Vagina (tissue), 2 donors: ENCODE measurements around the gene ALDH1A1. TPM values are rescaled to one million over a fixed set of nuclear protein-coding genes. Genes with fewer than 3 reads are reported as not detected.

Experiments used
- DNase-seq, 2 donors: peaks; one replicate each; pipeline ENCODE4 v3.0.0-alpha.2; 2017; ENCODE audit errors: extremely low spot score in 2 of 2
- H3K27ac ChIP-seq: fragments of 200-600 bp; sonication (generic); one replicate; pipeline ENCODE4 v1.5.1; 2019
- H3K27me3 ChIP-seq: fragments of 200-600 bp; sonication (generic); one replicate; pipeline ENCODE4 v1.5.1; 2019
- H3K36me3 ChIP-seq, 2 donors: fragments of 200-600 bp; sonication (generic); one replicate each; pipeline ENCODE4 v1.5.1; 2017 to 2019
- H3K4me1 ChIP-seq: fragments of 200-600 bp; sonication (generic); one replicate; pipeline ENCODE4 v1.5.1; 2019
- H3K4me3 ChIP-seq, 2 donors: fragments of 200-600 bp; sonication (generic); 1 replicate in 1 of 2; 2 replicates in 1 of 2; pipeline ENCODE4 v1.5.1; 2016 to 2019
- H3K9me3 ChIP-seq: fragments of 200-600 bp; sonication (generic); one replicate; pipeline ENCODE4 v1.5.1; 2019
- POLR2A ChIP-seq, 2 donors: fragments of 450-650 bp; IDR thresholded peaks; one replicate each; pipeline ENCODE4 v1.6.1; 2017; ENCODE audit warnings: antibody characterized with exemption in 2 of 2, mild to moderate bottlenecking in 2 of 2, moderate library complexity in 2 of 2
- POLR2AphosphoS5 ChIP-seq, 2 donors: sonication (generic); formaldehyde crosslinking; IDR thresholded peaks; one replicate each; pipeline ENCODE4 v1.9.0; 2017; ENCODE audit warnings: antibody characterized with exemption in 2 of 2, mild to moderate bottlenecking in 2 of 2, low read depth in 1 of 2; ENCODE audit not compliant: insufficient read depth in 1 of 2
- intact Hi-C: fragments of 100-400 bp; cut with DNase I; formaldehyde crosslinking; loops from one replicate; pipeline ENCODE4 v1.15.1; 2023
- total RNA-seq: library from RNA; depleted of rRNA; stranded (reverse); fragments of >200 nt; gene quantifications from one replicate; pipeline ENCODE4 v1.2.3, GENCODE V29; 2016
- TF ChIP-seq, protein P1 (sequence below), 3 experiments: fragments of 450-650 bp in 2 of 3; fragments of 200-600 bp in 1 of 3; sonication (generic) in 1 of 3; IDR thresholded peaks; one replicate each; pipeline ENCODE4 v1.5.1; 2017 to 2019; ENCODE audit warnings: antibody characterized with exemption in 3 of 3, mild to moderate bottlenecking in 2 of 3, moderate library complexity in 2 of 3

ALDH1A1 gene
- total RNA-seq, 1 donor from 2014 or later, result 126 TPM

DNA sequence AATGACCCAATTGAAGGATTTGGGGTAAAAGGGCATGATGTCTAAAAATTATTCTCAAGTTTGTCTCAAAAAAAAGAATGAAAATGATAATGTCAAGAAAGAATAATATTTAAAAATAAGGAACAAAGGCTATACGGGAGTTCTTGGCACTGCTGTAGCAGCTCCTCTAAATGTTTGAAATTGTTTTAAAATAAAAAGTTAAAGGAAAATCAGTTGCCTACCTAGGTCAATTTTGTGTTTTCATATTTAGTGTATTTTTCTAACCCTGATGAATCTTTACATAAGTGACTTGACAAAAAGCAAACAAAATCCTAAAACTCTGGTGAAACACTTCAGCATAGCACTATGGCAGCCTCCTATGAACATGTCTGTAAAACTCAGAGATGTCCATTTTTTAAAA lies 56.4 kb downstream of the ALDH1A1 start:
- H3K9me3 ChIP-seq, result no peaks in the 10 kb centered on the region
- H3K27ac ChIP-seq, result no peak overlapping the region
- H3K27me3 ChIP-seq, result no peaks in the 10 kb centered on the region
- DNase-seq, result no peak
- intact Hi-C loops, result no loop called here
- no peaks in the 10 kb centered on the region for H3K36me3 ChIP-seq
- H3K4me1 ChIP-seq, result no peaks in the 10 kb centered on the region
- TF ChIP-seq, protein P1, sequence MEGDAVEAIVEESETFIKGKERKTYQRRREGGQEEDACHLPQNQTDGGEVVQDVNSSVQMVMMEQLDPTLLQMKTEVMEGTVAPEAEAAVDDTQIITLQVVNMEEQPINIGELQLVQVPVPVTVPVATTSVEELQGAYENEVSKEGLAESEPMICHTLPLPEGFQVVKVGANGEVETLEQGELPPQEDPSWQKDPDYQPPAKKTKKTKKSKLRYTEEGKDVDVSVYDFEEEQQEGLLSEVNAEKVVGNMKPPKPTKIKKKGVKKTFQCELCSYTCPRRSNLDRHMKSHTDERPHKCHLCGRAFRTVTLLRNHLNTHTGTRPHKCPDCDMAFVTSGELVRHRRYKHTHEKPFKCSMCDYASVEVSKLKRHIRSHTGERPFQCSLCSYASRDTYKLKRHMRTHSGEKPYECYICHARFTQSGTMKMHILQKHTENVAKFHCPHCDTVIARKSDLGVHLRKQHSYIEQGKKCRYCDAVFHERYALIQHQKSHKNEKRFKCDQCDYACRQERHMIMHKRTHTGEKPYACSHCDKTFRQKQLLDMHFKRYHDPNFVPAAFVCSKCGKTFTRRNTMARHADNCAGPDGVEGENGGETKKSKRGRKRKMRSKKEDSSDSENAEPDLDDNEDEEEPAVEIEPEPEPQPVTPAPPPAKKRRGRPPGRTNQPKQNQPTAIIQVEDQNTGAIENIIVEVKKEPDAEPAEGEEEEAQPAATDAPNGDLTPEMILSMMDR (IDR thresholded peaks at IDR 0.05), result no peak
- TF ChIP-seq POLR2AphosphoS5 (IDR thresholded peaks at IDR 0.05; ENCODE audit: insufficient read depth in 1 of 2, low read depth in 1 of 2) (no peak), POLR2A (IDR thresholded peaks at IDR 0.05) (no peak)
- H3K4me3 ChIP-seq, result no peak overlapping the region

DNA sequence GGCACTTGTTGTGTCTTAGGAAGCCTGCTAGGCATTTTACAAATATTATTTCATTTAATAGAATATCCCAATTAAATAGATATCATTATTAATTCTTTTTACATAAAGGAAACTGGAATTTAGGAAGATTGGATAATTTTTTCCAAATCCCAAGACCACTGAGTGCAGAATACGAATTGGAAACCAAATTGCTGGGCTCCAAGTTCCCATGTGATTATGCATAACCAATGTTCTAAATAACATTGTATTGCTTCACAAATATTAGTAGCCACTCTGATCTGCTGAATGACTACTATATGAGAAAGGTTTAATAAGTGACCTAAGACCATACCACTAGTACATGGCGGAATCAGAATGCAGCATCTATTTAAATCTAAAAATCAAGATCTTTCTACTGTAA lies 57.7 kb downstream of the ALDH1A1 start:
- Histone ChIP-seq H3K27me3 (no peaks in the 10 kb centered on the region), H3K4me1 (no peaks in the 10 kb centered on the region)
- intact Hi-C loops, result no loop called here

DNA sequence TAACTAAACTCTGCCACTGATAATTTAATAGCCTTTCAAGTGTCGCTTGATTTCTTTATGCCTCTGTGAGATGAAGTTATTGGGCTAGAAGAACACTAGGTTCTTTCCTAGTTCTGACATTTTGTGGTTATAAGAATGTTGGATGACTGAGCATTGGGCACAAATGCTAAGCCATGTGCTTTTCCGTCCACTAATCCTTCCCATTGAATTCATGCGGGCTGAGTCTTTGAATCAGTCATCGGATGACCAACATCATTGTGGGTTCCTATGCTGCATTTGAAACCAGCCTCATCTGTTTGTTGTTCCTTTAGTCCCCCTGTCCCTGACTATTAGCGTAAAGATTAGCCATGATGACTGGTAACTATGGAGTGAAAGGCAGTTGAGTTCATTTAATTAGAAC lies 58.5 kb downstream of the ALDH1A1 start:
- Histone ChIP-seq H3K4me3 (no peak overlapping the region), H3K27me3 (no peaks in the 10 kb centered on the region), H3K9me3 (no peaks in the 10 kb centered on the region), H3K36me3 (no peaks in the 10 kb centered on the region), H3K27ac (no peak overlapping the region), H3K4me1 (no peaks in the 10 kb centered on the region)
- no peak for DNase-seq
- TF ChIP-seq POLR2AphosphoS5 (IDR thresholded peaks at IDR 0.05; ENCODE audit: insufficient read depth in 1 of 2, low read depth in 1 of 2) (no peak), POLR2A (IDR thresholded peaks at IDR 0.05) (no peak)
- TF ChIP-seq, protein P1 (IDR thresholded peaks at IDR 0.05), result no peak
- intact Hi-C loops, result no loop called here

More for the DNA sequence above, 57.7 kb downstream of the ALDH1A1 start:
- Histone ChIP-seq H3K4me3 (no peak overlapping the region), H3K36me3 (no peaks in the 10 kb centered on the region), H3K27ac (no peak overlapping the region), H3K9me3 (no peaks in the 10 kb centered on the region)
- TF ChIP-seq, protein P1 (IDR thresholded peaks at IDR 0.05), result no peak
- DNase-seq, result no peak

DNA sequence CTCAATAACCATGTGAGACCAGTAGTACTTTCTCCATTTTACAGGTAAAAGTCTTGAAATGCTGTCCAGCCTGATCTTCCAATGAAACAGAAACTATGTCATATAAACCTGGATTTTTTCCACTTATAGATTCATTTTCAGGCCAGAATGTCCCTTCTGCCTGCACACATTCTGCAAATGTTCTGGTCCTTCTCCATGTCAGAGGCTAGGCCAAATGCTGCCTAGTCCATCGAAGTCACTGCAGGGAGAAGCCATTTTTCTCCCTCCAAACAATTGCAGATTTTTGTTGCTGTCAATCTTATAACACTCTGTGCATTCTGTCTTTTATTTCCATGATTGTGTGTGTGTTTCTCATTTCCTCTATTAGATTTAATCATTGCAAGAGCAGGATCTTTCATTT lies 59.4 kb downstream of the ALDH1A1 start:
- H3K4me3 ChIP-seq, result no peak overlapping the region
- intact Hi-C loops, result no loop called here
- H3K36me3 ChIP-seq, result no peaks in the 10 kb centered on the region
- H3K27ac ChIP-seq, result no peak overlapping the region
- DNase-seq, result no peak
- no peaks in the 10 kb centered on the region for H3K27me3 ChIP-seq
- H3K4me1 ChIP-seq, result no peaks in the 10 kb centered on the region
- TF ChIP-seq, protein P1 (IDR thresholded peaks at IDR 0.05), result no peak
- no peak for TF ChIP-seq POLR2AphosphoS5 (IDR thresholded peaks at IDR 0.05; ENCODE audit: insufficient read depth in 1 of 2, low read depth in 1 of 2)
- no peak for TF ChIP-seq POLR2A (IDR thresholded peaks at IDR 0.05)
- H3K9me3 ChIP-seq, result no peaks in the 10 kb centered on the region

DNA sequence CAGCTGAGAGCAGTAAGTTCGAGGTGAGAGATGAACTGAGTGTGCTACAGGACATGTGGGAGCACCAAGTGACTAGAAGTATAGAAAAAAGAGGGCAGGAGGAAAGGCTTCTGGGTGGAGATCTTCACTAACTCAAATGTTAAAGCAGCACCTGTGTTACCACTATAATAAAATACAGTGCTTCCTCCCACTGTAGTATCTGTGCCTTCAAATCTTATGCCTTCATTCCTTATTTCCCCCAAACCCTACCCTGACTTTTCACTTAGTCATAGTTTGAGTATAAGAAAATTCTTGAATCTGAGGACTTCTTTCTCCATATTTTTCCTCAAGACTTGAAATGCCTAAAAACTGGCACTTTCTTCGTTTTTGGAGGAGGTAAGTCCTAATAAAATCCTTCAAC lies 61.8 kb downstream of the ALDH1A1 start:
- no peak for DNase-seq
- no peak overlapping the region for H3K4me3 ChIP-seq
- H3K36me3 ChIP-seq, result no peaks in the 10 kb centered on the region
- H3K4me1 ChIP-seq, result no peaks in the 10 kb centered on the region
- intact Hi-C loops, result no loop called here
- no peak overlapping the region for H3K27ac ChIP-seq
- TF ChIP-seq POLR2AphosphoS5 (IDR thresholded peaks at IDR 0.05; ENCODE audit: insufficient read depth in 1 of 2, low read depth in 1 of 2), result no peak
- TF ChIP-seq, protein P1 (IDR thresholded peaks at IDR 0.05), result no peak
- no peak for TF ChIP-seq POLR2A (IDR thresholded peaks at IDR 0.05)
- no peaks in the 10 kb centered on the region for H3K9me3 ChIP-seq
- no peaks in the 10 kb centered on the region for H3K27me3 ChIP-seq
